ENCODE results near the gene ZCWPW1.

ZCWPW1 gene, protein sequence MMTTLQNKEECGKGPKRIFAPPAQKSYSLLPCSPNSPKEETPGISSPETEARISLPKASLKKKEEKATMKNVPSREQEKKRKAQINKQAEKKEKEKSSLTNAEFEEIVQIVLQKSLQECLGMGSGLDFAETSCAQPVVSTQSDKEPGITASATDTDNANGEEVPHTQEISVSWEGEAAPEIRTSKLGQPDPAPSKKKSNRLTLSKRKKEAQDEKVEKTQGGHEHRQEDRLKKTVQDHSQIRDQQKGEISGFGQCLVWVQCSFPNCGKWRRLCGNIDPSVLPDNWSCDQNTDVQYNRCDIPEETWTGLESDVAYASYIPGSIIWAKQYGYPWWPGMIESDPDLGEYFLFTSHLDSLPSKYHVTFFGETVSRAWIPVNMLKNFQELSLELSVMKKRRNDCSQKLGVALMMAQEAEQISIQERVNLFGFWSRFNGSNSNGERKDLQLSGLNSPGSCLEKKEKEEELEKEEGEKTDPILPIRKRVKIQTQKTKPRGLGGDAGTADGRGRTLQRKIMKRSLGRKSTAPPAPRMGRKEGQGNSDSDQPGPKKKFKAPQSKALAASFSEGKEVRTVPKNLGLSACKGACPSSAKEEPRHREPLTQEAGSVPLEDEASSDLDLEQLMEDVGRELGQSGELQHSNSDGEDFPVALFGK

DNA sequence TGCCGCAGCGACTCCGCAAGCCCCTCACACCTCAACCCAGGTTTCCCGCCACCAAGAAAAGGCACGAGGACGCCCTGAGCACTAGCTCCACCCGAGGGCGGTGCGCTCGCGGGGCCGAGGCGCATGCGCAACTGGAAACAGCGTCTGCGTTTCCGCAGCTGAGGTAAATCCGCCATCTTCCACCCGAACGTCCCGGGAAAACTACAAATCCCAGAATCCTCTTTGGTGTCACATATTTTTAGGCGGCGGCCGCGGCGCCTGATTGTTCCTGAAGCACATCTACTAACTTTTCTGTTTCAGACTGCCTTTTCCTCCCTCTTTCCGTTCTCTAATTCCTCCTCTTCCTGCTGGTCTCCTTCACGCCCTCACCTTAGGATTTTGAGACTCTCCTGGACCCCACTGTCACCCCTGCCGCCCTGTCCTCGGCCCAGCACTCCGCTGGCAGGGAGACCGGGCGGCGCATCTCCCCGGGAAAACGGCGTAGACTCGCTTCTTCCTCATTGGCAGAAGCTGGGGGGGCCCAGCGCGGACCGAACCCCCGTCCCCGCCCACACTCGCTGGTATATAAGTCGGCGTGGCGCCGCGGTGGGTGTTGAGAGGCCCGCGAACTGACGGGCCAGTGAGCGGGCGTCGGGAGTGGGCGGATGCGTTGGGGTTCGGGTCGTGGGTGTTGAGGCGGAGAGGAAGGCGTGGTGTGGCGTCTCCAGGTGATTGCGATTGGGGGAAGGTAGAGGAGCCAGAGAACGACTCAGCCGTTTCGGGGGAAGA, at the start of gene ZCWPW1:
Gene ZCWPW1 (minus strand): TSS at position 505 of the 768 bp plus-strand sequence. CDS start 8,054 bp downstream, outside the sequence.
- DNase-seq (ENCODE audit: low spot score) = peak; percentile 97

GRCh38 chr7:100477871-100478267, 49.4 kb upstream of the ZCWPW1 start:
- DNase-seq (ENCODE audit: low spot score) = no peak

- no peak for DNase-seq (ENCODE audit: low spot score)
Measured at GRCh38 chr7:100476903-100477870, 48.7 kb upstream of the ZCWPW1 start.

DNA sequence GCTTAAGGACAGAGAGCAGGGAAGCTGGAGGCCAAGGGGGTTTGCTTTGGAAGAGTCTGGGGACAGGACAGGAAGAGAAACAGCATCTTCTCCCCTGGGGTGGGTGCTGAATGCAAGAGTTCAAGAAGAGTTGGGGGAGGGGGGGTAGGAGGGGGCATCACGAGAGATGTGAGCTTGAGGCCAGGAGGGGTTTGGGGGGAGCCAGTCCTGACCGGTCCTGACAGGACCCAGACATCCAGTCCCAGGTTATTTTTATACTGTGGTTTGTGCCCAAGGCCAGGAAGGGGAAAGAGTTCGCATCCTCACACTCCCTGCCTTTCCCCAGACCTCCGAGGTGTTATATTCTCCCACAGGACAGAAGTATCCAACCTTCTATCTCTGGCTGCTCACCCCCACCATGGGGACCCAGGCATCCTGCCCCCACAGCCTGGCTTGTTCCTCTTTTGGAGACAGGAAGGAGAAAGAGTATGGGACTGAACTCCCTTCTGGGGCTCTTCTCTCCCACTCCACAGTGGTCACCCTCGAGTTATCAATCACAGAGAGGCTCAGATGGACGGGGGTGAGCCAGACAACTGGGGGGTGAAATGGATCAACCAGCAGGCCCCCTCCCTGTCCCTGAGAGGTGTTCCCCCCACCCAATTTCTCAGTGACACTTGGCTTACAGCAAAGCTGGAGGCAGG, 47.7 kb upstream of the ZCWPW1 start:
- no peak for DNase-seq (ENCODE audit: low spot score)

GRCh38 chr7:100475549-100475948, 47.0 kb upstream of the ZCWPW1 start:
- no peak for DNase-seq (ENCODE audit: low spot score)

GRCh38 chr7:100472854-100473499, 44.5 kb upstream of the ZCWPW1 start:
- DNase-seq (ENCODE audit: low spot score) = no peak

DNA sequence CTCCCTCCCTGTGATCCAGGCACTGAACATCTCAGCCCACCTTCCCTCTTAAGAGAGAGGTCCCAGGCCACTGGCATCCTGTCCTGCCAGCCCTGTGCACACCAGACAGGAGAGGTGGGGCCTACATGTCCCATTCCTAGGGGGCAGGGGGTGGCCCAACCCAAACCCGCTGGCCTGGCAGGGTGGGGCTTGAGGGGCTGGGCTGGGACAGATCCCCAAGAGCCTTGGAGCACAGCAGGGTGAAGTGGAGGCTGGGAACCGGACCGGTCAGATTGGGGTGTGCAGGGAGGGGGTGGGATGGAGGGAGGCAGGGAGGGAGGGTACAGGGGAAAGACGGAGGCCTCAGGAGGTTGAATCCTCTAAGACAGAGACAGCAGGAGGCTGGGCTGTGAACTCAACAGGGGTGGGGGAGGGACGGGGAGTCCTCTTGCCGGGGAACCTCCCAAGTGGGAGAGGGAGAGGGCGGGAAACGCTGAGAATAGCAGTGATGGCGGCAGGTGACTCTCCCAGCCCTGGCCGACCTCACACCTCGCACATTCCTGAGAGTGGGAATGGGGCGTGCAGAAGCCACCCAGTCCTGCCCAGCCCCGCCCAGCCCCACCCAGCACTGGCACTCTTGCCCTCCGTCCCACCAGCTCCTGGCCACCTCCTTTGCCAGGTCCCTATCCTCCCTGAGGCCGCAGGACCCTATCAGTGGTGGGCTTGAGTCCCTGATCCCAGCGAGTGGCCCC, 43.8 kb upstream of the ZCWPW1 start:
- DNase-seq (ENCODE audit: low spot score) = no peak

GRCh38 chr7:100471021-100471420, 42.5 kb upstream of the ZCWPW1 start:
- DNase-seq (ENCODE audit: low spot score) = no peak

GRCh38 chr7:100469227-100470044, 40.9 kb upstream of the ZCWPW1 start:
- DNase-seq (ENCODE audit: low spot score) = peak; percentile 90

DNA sequence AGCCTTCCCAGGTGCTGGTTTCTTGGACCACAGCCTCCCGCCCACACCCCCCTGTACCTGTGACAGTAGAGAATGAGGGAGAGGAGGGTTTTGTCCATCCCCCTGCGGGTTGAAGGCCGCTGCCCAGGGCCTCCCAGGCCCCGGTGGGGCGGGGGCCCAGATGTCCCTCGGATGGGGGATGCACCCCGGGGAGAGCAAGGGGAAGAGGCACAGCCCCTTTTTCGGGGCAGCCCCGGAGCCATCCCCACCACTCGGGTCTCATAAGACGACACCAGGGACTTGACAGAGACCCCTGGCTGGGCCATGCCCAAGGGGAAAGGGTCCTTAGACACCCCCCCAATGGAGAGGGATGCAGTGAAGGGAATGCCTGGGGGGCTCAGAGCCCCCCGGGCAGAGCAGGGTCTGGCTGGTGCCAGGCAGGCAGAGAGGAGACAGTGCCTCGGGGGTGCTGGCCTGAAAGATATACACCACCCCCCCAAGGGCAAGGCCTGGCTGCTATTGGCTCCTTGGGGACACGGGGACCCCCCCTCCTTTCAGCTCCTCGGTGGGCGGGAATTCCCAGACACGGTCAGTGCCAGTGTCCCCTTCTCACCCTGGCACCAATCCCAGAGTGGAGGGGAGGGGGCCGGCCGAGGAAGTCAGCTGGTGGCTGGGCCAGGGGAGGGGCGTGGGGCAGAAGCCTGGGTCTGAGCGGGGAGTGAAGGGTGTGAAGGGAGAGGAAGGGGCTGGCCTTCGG, 39.3 kb upstream of the ZCWPW1 start:
- peak; percentile 97 for DNase-seq (ENCODE audit: low spot score)

GRCh38 chr7:100466653-100467605, 38.4 kb upstream of the ZCWPW1 start:
- no peak for DNase-seq (ENCODE audit: low spot score)

DNA sequence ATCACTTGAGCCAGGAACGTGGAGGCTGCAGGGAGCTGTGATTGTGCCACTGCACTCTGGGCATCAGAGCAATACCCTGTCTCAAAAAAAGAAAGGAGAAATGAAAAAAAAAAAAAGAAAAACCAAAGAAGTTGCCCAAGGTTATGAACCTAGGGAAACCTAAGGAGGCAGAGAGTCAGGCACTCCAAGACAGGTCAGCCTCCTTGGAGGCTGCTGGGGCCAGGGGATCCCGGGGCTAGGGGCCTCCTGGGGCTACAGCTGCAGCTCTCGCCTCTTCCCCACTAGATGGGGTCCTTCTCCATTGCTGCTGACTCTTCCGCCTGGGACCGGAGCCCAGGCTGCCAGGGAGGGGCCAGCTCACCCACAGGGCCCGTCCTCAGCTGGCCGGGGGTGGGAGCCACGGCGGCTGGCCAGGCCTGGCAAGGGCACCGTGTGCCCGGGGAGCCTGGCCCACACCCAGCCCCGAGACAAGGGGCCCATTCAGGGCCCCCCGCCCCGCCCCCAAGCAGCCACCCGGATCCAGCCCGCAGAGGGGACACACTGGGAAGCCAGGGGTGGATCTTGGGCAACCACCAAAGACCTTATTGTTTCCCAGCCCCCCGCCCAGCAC, 37.3 kb upstream of the ZCWPW1 start:
- peak; percentile 96 for DNase-seq (ENCODE audit: low spot score)

DNA sequence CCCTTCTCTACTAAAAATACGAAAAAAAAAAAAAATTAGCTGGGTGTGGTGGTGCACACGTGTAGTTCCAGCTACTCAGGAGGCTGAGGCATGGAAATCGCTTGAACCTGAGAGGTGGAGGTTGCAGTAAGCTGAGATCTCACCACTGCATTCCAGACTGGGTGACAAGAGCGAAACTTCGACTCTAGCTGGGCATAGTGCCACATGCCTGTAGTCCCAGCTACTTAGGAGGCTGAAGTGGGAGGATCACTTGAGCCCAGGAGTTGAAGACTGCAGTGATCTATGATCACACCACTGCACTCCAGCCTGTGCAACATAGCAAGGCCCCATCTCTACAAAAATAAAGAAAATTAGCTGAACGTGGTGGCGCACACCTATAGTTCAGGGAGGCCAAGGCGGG, 36.8 kb upstream of the ZCWPW1 start:
- no peak for DNase-seq (ENCODE audit: low spot score)

DNA sequence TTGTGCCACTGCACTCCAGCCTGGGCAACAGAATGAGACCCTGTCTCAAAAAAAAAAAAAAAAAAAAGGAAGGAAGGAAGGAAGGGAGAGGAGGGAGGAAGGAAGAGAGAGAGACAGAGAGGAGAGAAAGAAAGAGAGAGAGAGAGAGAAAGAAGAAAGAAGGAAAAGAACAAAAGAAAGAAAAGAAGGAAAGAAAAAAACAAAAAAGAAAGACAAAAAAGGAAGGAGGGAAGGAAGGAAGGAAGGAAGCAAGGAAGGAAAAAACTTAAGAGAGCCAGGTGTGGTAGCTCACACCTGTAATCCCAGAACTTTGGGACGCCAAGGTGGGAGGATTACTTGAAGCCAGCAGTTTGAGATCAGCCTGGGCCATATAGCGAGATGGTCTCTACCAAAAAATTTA, 36.3 kb upstream of the ZCWPW1 start:
- DNase-seq (ENCODE audit: low spot score) = no peak

DNA sequence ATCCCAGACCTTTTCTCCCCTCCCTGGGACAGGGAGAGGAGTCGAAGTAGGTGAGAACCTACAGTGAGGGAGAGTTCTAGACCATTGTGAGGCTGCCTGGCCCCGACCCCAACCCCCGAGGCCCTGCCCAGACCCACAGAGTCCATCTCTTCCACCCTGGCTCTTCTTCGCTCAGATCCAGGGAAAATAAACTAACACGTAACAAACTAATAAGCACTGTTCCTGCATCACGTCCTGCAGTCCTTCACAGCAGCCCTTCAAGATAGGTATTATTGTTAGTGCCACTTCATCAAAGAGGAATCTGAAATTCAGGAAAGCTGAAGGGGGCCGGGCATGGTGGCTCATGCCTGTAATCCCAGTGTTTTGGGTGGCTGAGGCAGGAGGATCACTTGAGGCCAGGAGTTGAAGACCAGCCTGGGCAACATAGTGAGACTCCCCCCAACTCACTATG, 35.7 kb upstream of the ZCWPW1 start, which contains the start of gene SPACDR:
Gene SPACDR (minus strand): TSS at position 51 of the 451 bp plus-strand sequence. CDS start 235 bp downstream, outside the sequence.
- DNase-seq (ENCODE audit: low spot score) = no peak

DNA sequence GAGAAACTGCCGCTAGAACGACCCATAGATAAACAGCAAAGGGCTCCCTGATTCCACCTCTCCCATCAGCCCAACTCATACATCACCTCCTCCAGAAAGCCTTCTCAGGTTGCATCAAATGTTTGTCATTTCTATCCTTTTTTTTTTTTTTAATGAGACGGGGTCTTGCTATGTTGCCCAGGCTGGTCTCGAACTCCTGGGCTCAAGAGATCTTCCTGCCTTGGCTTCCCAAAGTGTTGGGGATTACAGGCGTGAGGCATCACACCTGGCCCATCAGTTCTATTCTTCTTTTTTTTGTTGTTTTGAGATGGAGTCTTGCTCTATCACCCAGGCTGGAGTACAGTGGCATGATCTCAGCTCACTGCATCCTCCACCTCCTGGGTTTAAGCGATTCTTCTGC, 28.5 kb upstream of the ZCWPW1 start:
- no peak for DNase-seq (ENCODE audit: low spot score)
